Kidney epithelial cell (primary cell): Measurements from ENCODE around the gene RSPO1. TPM values are rescaled to one million over a fixed set of nuclear protein-coding genes. Genes with fewer than 3 reads are reported as not detected.
"Not testable (repeated sequence)": the region's sequence is repeated elsewhere in the genome, so short reads cannot be mapped to it uniquely, and the experiment has no call there.

ENCODE experiments used
- DNase-seq: peaks from one replicate; pipeline ENCODE4 v3.0.0-alpha.2; 2010; ENCODE audit warnings: low read depth
- H3K27me3 ChIP-seq: 2 replicates; pipeline ENCODE4 v1.6.0; 2011; ENCODE audit warnings: low read length; ENCODE audit not compliant: control insufficient read depth, insufficient read depth
- H3K36me3 ChIP-seq: 2 replicates; pipeline ENCODE4 v1.5.1; 2011; ENCODE audit warnings: low read length; ENCODE audit not compliant: control insufficient read depth, insufficient read depth
- H3K4me3 ChIP-seq: 2 replicates; pipeline ENCODE4 v1.5.1; 2011; ENCODE audit warnings: low read depth, mild to moderate bottlenecking, control low read depth, low read length
- total RNA-seq: library from RNA; depleted of rRNA; stranded (reverse); fragments of >200 nt; gene quantifications from 2 replicates; pipeline ENCODE4 v1.2.3, GENCODE V29; 2015
- TF ChIP-seq, protein P1 (sequence below): IDR thresholded peaks from 2 replicates; pipeline ENCODE4 v1.5.1; 2011; ENCODE audit warnings: mild to moderate bottlenecking, moderate library complexity, low read length, control low read depth, inconsistent platforms; ENCODE audit not compliant: insufficient read depth, poor library complexity, severe bottlenecking

RSPO1 gene, protein sequence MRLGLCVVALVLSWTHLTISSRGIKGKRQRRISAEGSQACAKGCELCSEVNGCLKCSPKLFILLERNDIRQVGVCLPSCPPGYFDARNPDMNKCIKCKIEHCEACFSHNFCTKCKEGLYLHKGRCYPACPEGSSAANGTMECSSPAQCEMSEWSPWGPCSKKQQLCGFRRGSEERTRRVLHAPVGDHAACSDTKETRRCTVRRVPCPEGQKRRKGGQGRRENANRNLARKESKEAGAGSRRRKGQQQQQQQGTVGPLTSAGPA
- 0.08 and 0.14 TPM in 2 replicates for total RNA-seq

DNA sequence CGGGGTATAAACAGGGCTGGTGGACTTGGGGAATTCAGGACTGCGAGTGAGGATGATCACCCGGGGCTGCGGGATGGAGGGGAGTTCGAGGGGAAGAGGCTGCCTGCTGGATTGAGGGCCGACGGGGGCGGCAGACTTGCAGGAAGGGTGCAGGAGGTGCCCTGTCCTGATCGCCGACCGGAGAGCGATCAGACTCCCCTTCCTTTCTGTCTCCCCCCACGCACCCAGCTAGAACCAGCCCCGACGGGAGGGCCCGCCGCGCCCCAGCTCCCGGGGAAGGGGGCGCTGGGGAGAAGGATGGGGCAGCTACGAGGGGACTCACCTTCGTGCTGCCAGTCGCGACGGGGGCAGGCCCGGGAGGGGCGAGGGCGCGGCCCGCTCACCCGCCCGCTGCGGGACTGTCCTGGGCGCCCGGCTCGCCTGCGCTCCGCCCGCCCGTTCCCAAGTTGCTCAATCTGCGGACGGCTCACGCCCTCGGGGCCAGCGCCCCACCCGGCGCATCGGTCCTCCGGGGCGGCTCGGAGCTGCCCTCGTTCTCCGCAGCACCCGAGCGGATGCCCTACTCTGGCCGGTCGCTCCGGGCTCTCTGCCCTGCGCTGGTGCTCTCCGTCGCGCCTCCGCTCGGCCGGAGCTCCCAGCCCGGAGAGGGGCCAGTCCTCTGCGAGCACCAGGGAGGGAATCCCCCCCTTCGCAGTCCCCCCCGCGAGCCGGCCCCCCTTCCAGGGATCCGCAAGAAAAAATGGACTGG is at the start of gene RSPO1:
Gene RSPO1, minus strand, starts transcription at position 649 of the 748 bp plus-strand sequence. CDS start 5,231 bp downstream, outside the sequence.
- TF ChIP-seq, protein P1, sequence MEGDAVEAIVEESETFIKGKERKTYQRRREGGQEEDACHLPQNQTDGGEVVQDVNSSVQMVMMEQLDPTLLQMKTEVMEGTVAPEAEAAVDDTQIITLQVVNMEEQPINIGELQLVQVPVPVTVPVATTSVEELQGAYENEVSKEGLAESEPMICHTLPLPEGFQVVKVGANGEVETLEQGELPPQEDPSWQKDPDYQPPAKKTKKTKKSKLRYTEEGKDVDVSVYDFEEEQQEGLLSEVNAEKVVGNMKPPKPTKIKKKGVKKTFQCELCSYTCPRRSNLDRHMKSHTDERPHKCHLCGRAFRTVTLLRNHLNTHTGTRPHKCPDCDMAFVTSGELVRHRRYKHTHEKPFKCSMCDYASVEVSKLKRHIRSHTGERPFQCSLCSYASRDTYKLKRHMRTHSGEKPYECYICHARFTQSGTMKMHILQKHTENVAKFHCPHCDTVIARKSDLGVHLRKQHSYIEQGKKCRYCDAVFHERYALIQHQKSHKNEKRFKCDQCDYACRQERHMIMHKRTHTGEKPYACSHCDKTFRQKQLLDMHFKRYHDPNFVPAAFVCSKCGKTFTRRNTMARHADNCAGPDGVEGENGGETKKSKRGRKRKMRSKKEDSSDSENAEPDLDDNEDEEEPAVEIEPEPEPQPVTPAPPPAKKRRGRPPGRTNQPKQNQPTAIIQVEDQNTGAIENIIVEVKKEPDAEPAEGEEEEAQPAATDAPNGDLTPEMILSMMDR = no peak
- H3K4me3 ChIP-seq = no peak within 1 kb of the TSS
- peaks cover 76% of the 10 kb centered on the region for H3K27me3 ChIP-seq
- no peak for DNase-seq
- no peaks in the 10 kb centered on the region for H3K36me3 ChIP-seq

DNA sequence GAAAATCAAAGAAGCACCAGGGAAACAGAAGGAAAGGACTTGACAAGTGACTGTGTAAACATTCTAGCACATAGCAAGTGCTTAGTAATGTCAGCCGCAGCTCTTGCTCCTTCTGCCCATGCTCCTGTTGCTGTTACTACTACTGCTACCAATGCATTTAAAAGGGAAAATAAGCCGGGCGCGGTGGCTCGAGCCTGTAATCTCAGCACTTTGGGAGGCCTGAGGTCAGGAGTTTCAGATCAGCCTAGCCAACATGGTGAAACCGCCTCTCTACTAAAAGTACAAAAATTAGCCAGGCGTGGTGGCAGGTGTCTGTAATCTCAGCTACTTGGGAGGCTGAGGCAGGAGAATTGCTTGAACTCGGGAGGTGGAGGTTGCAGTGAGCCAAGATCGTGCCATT is 49.5 kb upstream of the RSPO1 start:
- not testable (repeated sequence) for H3K27me3 ChIP-seq, DNase-seq, H3K36me3 ChIP-seq, H3K4me3 ChIP-seq

DNA sequence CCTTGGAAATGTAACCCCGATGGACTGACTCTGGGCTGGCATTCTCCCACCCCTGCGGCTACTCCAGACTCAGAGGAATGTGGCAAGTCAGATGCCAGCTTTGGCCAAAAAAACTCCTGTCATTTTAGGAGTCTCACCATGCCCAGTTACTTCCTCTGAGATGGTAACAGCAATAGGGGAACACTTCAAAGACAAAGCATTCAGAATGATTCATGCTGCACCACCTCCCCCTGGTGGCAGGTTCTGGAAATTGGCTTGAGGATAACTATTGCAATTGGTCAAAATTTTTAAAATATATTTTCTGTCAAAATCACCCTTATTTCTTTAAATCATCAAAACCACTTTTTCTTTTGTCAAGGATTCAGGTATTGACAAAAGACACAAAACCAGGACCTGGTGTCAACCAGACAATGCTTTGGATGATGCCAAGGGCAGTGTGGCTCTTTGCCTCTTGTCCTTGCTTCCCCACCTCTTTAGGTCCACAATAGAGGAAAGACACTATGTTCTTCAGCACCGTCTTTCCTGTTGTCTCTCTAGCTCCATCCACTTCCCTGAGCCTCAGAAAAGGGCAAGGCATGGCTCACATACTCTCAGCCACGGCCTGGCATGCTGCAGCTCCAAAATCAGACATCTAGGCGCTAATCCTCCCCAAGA is 47.8 kb upstream of the RSPO1 start:
- TF ChIP-seq, protein P1 = peak; percentile 78
- Histone ChIP-seq H3K4me3 (no peak overlapping the region), H3K36me3 (no peaks in the 10 kb centered on the region), H3K27me3 (no peaks in the 10 kb centered on the region)
- DNase-seq = no peak

DNA sequence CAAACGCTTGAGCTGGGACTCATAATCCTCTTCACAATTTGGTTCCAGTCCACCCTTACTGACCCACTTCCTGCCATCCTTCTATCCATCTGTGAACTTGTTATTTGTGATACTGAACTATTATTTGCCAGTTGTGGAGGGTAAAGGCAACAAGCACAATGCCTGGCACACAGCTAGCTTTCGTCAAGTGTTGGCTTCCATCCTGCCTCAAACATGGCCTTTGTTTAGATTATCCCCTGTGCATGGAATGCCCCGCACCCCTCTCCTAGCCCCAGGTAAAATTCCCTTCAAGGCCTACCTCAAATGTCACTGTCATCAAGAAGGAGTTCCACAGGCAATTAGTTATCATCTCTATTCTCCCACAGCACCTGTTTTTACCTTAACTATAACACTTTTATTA is 46.2 kb upstream of the RSPO1 start:
- H3K36me3 ChIP-seq = no peaks in the 10 kb centered on the region
- TF ChIP-seq, protein P1 = no peak
- H3K4me3 ChIP-seq = no peak overlapping the region
- peaks cover 8% of the 10 kb centered on the region for H3K27me3 ChIP-seq
- no peak for DNase-seq

DNA sequence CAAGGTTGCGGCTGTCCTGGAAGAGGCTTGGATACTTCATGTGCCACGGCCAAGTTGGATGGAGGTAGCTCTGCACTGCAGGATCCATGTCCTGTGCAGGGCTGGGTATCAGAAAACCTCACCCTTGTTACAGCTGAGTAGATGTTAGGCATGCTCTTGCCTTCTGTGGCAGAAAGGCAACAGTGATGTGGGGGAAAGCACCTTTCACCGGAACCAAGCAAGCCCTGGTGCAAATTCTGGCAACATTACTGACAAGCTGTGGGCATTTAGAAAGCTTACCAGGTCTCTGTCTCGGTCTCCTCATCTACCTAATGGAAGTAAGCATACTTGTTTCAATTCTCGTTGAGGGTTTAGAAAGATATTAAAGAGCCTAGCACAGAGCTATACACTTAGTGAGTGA is 43.1 kb upstream of the RSPO1 start:
- Histone ChIP-seq H3K36me3 (no peaks in the 10 kb centered on the region), H3K27me3 (peaks cover 17% of the 10 kb centered on the region), H3K4me3 (no peak overlapping the region)
- DNase-seq = no peak
- TF ChIP-seq, protein P1 = no peak

DNA sequence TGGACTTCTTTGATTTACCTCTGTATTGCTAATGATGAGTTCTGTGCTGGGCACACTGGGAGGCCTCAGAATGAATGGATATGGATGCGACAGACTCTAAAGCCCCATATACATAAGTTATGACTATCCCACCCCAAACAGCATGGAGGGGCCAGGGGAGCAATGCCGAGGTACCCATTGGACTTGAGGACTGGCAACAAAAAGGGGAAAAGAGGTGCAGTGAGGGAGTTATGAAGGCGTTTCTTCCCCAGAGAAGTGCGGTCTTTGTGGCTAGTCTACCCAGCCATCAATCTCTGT is 42.4 kb upstream of the RSPO1 start:
- peaks cover 17% of the 10 kb centered on the region for H3K27me3 ChIP-seq
- TF ChIP-seq, protein P1 = no peak
- DNase-seq = no peak
- H3K4me3 ChIP-seq = no peak overlapping the region
- no peaks in the 10 kb centered on the region for H3K36me3 ChIP-seq
